Chondrocyte (in vitro differentiated cells): ENCODE results near the gene EIF5AL1. TPM values are rescaled to one million over a fixed set of nuclear protein-coding genes. Genes with fewer than 3 reads are reported as not detected.
"Not testable (repeated sequence)": the region's sequence is repeated elsewhere in the genome, so short reads cannot be mapped to it uniquely, and the experiment has no call there.

ENCODE experiments used
- DNase-seq: peaks from one replicate; pipeline ENCODE4 v3.0.0; 2021; ENCODE audit warnings: mixed read lengths, low spot score
- H3K27ac Mint-ChIP-seq: one replicate; pipeline ENCODE4 v1.8.0; 2021; ENCODE audit warnings: mild to moderate bottlenecking, moderate library complexity, mixed read lengths; ENCODE audit not compliant: unreplicated experiment
- H3K27me3 Mint-ChIP-seq: 2 replicates; pipeline ENCODE4 v1.8.0; 2021; ENCODE audit warnings: low read depth, mixed read lengths
- H3K36me3 Mint-ChIP-seq: 2 replicates; pipeline ENCODE4 v1.8.0; 2021; ENCODE audit warnings: low read depth, mixed read lengths
- H3K4me1 Mint-ChIP-seq: 2 replicates; pipeline ENCODE4 v1.8.0; 2021; ENCODE audit warnings: low read depth, mild to moderate bottlenecking, mixed read lengths
- H3K4me3 Mint-ChIP-seq: one replicate; pipeline ENCODE4 v1.8.0; 2021; ENCODE audit warnings: mild to moderate bottlenecking, moderate library complexity, mixed read lengths; ENCODE audit not compliant: unreplicated experiment
- H3K9me3 Mint-ChIP-seq: 2 replicates; pipeline ENCODE4 v1.8.0; 2021; ENCODE audit warnings: low read depth, mixed read lengths
- CTCF ChIP-seq: fragments of 200-600 bp; sonication (generic); IDR thresholded peaks from 2 replicates; pipeline ENCODE4 v1.5.0; 2021; ENCODE audit warnings: antibody characterized with exemption, mild to moderate bottlenecking, moderate library complexity
- total RNA-seq: library from RNA; stranded (reverse); gene quantifications from 3 replicates; pipeline ENCODE4 v1.2.1, GENCODE V29; 2021

The EIF5AL1 gene
- total RNA-seq, 1 donor from 2014 or later = 0.20 TPM

DNA sequence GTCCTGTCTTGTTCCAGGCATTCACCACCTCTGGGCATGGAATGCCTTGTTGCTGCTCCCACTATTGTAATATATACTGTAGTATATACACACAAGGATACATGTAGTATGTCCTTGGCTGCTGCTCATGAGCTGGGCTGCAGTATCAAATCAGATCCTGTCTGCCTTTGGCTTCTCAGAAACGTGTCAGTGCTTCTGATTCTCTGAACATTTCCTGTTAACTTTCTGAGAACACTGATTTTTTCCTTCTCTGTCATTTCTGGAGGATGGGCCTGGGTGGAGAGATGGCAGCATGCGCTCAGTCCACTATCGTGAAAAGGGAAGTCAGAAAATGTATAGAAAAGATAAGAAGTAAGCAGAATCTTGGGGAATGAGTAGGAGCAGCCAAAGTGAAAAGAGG lies 35.6 kb downstream of the EIF5AL1 start:
- no peak overlapping the region for H3K27ac Mint-ChIP-seq
- H3K36me3 Mint-ChIP-seq = peaks cover 2% of the 10 kb centered on the region
- DNase-seq = no peak
- H3K27me3 Mint-ChIP-seq = peaks cover 14% of the 10 kb centered on the region
- H3K9me3 Mint-ChIP-seq = peaks cover 19% of the 10 kb centered on the region
- H3K4me1 Mint-ChIP-seq = no peaks in the 10 kb centered on the region
- H3K4me3 Mint-ChIP-seq = no peak overlapping the region
- no peak for TF ChIP-seq CTCF

GRCh38 chr10:79552143-79552542 lies 39.8 kb downstream of the EIF5AL1 start:
- Mint-ChIP-seq H3K27ac (no peak overlapping the region), H3K9me3 (peaks cover under 1% of the 10 kb centered on the region), H3K36me3 (no peaks in the 10 kb centered on the region), H3K4me1 (no peaks in the 10 kb centered on the region), H3K27me3 (peaks cover 11% of the 10 kb centered on the region), H3K4me3 (no peak overlapping the region)
- no peak for TF ChIP-seq CTCF
- DNase-seq = no peak

GRCh38 chr10:79555354-79556309 lies 43.3 kb downstream of the EIF5AL1 start:
- no peak overlapping the region for H3K4me3 Mint-ChIP-seq
- H3K27me3 Mint-ChIP-seq = peaks cover 6% of the 10 kb centered on the region
- no peaks in the 10 kb centered on the region for H3K36me3 Mint-ChIP-seq
- H3K4me1 Mint-ChIP-seq = no peaks in the 10 kb centered on the region
- no peak overlapping the region for H3K27ac Mint-ChIP-seq
- no peak for DNase-seq
- no peaks in the 10 kb centered on the region for H3K9me3 Mint-ChIP-seq
- no peak for TF ChIP-seq CTCF

DNA sequence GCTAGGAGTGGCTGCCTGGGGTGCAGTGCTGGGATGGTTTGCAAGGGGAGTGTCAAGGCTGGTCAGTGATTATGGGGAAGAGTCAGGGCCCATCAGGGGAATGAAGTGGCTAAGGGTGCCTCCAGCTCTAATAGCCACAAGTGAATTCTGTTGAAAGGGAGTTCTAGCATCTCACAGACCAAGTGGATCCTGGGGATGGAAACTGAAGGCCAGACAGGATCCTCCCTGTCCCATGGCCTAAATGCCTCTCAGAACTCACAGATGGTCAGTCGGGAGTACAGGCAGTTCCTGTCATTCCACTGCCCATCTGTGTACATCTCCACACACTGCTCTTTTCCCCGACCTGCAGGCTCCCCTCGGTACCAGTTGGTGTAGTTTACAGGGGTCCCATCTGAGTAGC lies 44.6 kb downstream of the EIF5AL1 start:
- H3K27ac Mint-ChIP-seq, H3K4me1 Mint-ChIP-seq, H3K36me3 Mint-ChIP-seq, H3K9me3 Mint-ChIP-seq, H3K4me3 Mint-ChIP-seq, DNase-seq: not testable (repeated sequence)
- H3K27me3 Mint-ChIP-seq = peaks cover 13% of the 10 kb centered on the region

- H3K36me3 Mint-ChIP-seq = no peaks in the 10 kb centered on the region
- peaks cover 24% of the 10 kb centered on the region for H3K27me3 Mint-ChIP-seq
- TF ChIP-seq CTCF = no peak
- H3K4me3 Mint-ChIP-seq = no peak overlapping the region
- no peak for DNase-seq
- no peaks in the 10 kb centered on the region for H3K9me3 Mint-ChIP-seq
- peaks cover 2% of the 10 kb centered on the region for H3K4me1 Mint-ChIP-seq
- H3K27ac Mint-ChIP-seq = no peak overlapping the region
These were observed 47.4 kb downstream of the EIF5AL1 start for GRCh38 chr10:79559726-79560125.
